Breast epithelium (tissue), 4 donors: ENCODE data around the gene RTP3. TPM values are rescaled to one million over a fixed set of nuclear protein-coding genes. Genes with fewer than 3 reads are reported as not detected.

Source experiments
- DNase-seq, 2 donors: peaks; one replicate each; pipeline ENCODE4 v3.0.0-alpha.2; 2019; ENCODE audit warnings: low spot score in 2 of 2
- H3K27ac ChIP-seq, 2 donors: fragments of 200-600 bp; sonication (generic) in 1 of 2; one replicate each; pipeline ENCODE4 v1.5.1; 2016 to 2019; ENCODE audit warnings: mild to moderate bottlenecking in 1 of 2
- H3K27me3 ChIP-seq, 2 donors: fragments of 200-600 bp; sonication (generic) in 1 of 2; one replicate each; pipeline versions ENCODE4 v1.5.1 to v1.6.0; 2017 to 2019; ENCODE audit warnings: control low read depth in 1 of 2, mild to moderate bottlenecking in 1 of 2
- H3K36me3 ChIP-seq: fragments of 200-600 bp; one replicate; pipeline ENCODE4 v1.5.1; 2019
- H3K4me1 ChIP-seq, 2 donors: fragments of 200-600 bp; sonication (generic); one replicate each; pipeline ENCODE4 v1.5.1; 2016 to 2019; ENCODE audit warnings: control low read depth in 1 of 2
- H3K4me3 ChIP-seq, 3 donors: fragments of 200-600 bp; sonication (generic); 1 replicate in 2 of 3; 2 replicates in 1 of 3; pipeline ENCODE4 v1.5.1; 2016 to 2019; ENCODE audit warnings: mild to moderate bottlenecking in 3 of 3, moderate library complexity in 2 of 3
- H3K9me3 ChIP-seq, 2 donors: fragments of 200-600 bp; sonication (generic) in 1 of 2; one replicate each; pipeline ENCODE4 v1.5.1; 2016 to 2019; ENCODE audit warnings: control low read depth in 1 of 2
- CTCF ChIP-seq, 3 donors: fragments of 450-650 bp; IDR thresholded peaks; one replicate each; pipeline ENCODE4 v1.5.1; 2016 to 2017; ENCODE audit warnings: antibody characterized with exemption in 3 of 3, mild to moderate bottlenecking in 3 of 3, moderate library complexity in 3 of 3
- POLR2A ChIP-seq: fragments of 450-650 bp; IDR thresholded peaks from one replicate; pipeline ENCODE4 v1.6.1; 2016; ENCODE audit warnings: antibody characterized with exemption, mild to moderate bottlenecking, moderate library complexity
- POLR2AphosphoS5 ChIP-seq, 3 donors: sonication (generic); formaldehyde crosslinking; IDR thresholded peaks; one replicate each; pipeline ENCODE4 v1.6.1; 2017; ENCODE audit warnings: antibody characterized with exemption in 3 of 3
- intact Hi-C: fragments of 100-400 bp; cut with DNase I; formaldehyde crosslinking; loops from one replicate; pipeline ENCODE4 v1.15.1; 2023; ENCODE audit warnings: low total_unique reads
- total RNA-seq, 3 donors: library from RNA; depleted of rRNA; stranded (reverse); fragments of >200 nt; gene quantifications; one replicate each; pipeline ENCODE4 v1.1.0, GENCODE V29; 2016

Gene RTP3
- total RNA-seq, 3 donors from 2014 or later, result not detected

- H3K4me1 ChIP-seq, result no peaks in the 10 kb centered on the region
- no peak overlapping the region for H3K4me3 ChIP-seq
- intact Hi-C loops, result no loop called here
- no peaks in the 10 kb centered on the region for H3K27me3 ChIP-seq
- no peaks in the 10 kb centered on the region for H3K36me3 ChIP-seq
- TF ChIP-seq POLR2AphosphoS5 (IDR thresholded peaks at IDR 0.05) (no peak), CTCF (IDR thresholded peaks at IDR 0.05) (no peak), POLR2A (no peak)
- H3K27ac ChIP-seq, result no peak overlapping the region
- H3K9me3 ChIP-seq, result no peaks in the 10 kb centered on the region
- DNase-seq, result no peak
Measured at GRCh38 chr3:46549408-46549904, 51.7 kb downstream of the RTP3 start.

GRCh38 chr3:46549989-46550388, 52.2 kb downstream of the RTP3 start:
- no peak overlapping the region for H3K4me3 ChIP-seq
- H3K4me1 ChIP-seq, result no peaks in the 10 kb centered on the region
- H3K36me3 ChIP-seq, result no peaks in the 10 kb centered on the region
- intact Hi-C loops, result no loop called here
- H3K9me3 ChIP-seq, result no peaks in the 10 kb centered on the region
- H3K27me3 ChIP-seq, result no peaks in the 10 kb centered on the region
- H3K27ac ChIP-seq, result no peak overlapping the region
- DNase-seq, result no peak
- TF ChIP-seq POLR2A (no peak), POLR2AphosphoS5 (IDR thresholded peaks at IDR 0.05) (no peak), CTCF (IDR thresholded peaks at IDR 0.05) (no peak)

Other genes with a start within 250 kb of the RTP3 start
- 1 to 10 TPM; 1.3 to 2.2 (median 2.0) TPM for gene CCR2, start 143.9 kb upstream of the RTP3 start, total RNA-seq
- gene CCR5, start 127.0 kb upstream of the RTP3 start, total RNA-seq, result under 1 TPM; 0.73 to 0.98 (median 0.96) TPM
- gene CCRL2, start 90.7 kb upstream of the RTP3 start, total RNA-seq, result 1 to 10 TPM; 3.8 to 9.2 (median 4.1) TPM
- 100 to 1,000 TPM in 2 of 3 donors, 10 to 100 TPM in 1; 78.7 to 282 (median 190) TPM for gene LTF, start 33.1 kb upstream of the RTP3 start, total RNA-seq
- 10 to 100 TPM in 1 of 3 donors, 1 to 10 TPM in 2; 1.5 to 13.8 (median 2.0) TPM for gene LRRC2, start 68.3 kb downstream of the RTP3 start, total RNA-seq
- gene FAM240A, start 114.5 kb downstream of the RTP3 start, total RNA-seq, result not detected
- gene ALS2CL, start 195.7 kb downstream of the RTP3 start, total RNA-seq, result 10 to 100 TPM in 2 of 3 donors, 1 to 10 TPM in 1; 6.7 to 22.9 (median 20.6) TPM
- not detected for gene TMIE, start 203.4 kb downstream of the RTP3 start, total RNA-seq
- 1 to 10 TPM in 2 of 3 donors, not detected in 1; 2.9 to 3.6 TPM for gene PRSS50, start 219.9 kb downstream of the RTP3 start, total RNA-seq